ENCODE measurements around the gene CLK4.

- no peak for TF ChIP-seq CTCF (IDR thresholded peaks at IDR 0.05)
- no peak for TF ChIP-seq EP300 (IDR thresholded peaks at IDR 0.05)
- no peak for TF ChIP-seq POLR2AphosphoS5 (IDR thresholded peaks at IDR 0.05)
- TF ChIP-seq POLR2A (IDR thresholded peaks at IDR 0.05) = no peak
These were observed 13.6 kb upstream of the CLK4 start for GRCh38 chr5:178640331-178641045.
